ENCODE results near the gene CNTNAP5. TPM values are rescaled to one million over a fixed set of nuclear protein-coding genes. Genes with fewer than 3 reads are reported as not detected.

CNTNAP5 gene
- total RNA-seq, 1 experiment from 2014 or later: not detected

GRCh38 chr2:124035001-124035400 is 9.9 kb downstream of the CNTNAP5 start:
- intact Hi-C loops (cut with micrococcal nuclease): no loop called here
- no peak overlapping the region for H3K27ac Mint-ChIP-seq (ENCODE audit: low read depth, unreplicated experiment)
- no peak overlapping the region for H3K4me3 Mint-ChIP-seq (ENCODE audit: unreplicated experiment)
- peak; percentile 20 for DNase-seq (ENCODE audit: unreplicated experiment)
- ChIA-PET POLR2A (no interaction called here), CTCF (no interaction called here)
- H3K27me3 Mint-ChIP-seq (ENCODE audit: insufficient read depth, unreplicated experiment): no peaks in the 10 kb centered on the region
- H3K9me3 Mint-ChIP-seq (ENCODE audit: unreplicated experiment): no peaks in the 10 kb centered on the region
- no peaks in the 10 kb centered on the region for H3K36me3 Mint-ChIP-seq (ENCODE audit: insufficient read depth, unreplicated experiment)
- H3K4me1 Mint-ChIP-seq (ENCODE audit: insufficient read depth, unreplicated experiment): peaks cover 11% of the 10 kb centered on the region
- TF ChIP-seq, protein P1, sequence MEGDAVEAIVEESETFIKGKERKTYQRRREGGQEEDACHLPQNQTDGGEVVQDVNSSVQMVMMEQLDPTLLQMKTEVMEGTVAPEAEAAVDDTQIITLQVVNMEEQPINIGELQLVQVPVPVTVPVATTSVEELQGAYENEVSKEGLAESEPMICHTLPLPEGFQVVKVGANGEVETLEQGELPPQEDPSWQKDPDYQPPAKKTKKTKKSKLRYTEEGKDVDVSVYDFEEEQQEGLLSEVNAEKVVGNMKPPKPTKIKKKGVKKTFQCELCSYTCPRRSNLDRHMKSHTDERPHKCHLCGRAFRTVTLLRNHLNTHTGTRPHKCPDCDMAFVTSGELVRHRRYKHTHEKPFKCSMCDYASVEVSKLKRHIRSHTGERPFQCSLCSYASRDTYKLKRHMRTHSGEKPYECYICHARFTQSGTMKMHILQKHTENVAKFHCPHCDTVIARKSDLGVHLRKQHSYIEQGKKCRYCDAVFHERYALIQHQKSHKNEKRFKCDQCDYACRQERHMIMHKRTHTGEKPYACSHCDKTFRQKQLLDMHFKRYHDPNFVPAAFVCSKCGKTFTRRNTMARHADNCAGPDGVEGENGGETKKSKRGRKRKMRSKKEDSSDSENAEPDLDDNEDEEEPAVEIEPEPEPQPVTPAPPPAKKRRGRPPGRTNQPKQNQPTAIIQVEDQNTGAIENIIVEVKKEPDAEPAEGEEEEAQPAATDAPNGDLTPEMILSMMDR (IDR thresholded peaks at IDR 0.05; ENCODE audit: unreplicated experiment): no peak
- no TSS peak for BruUV-seq (replicated peaks)

DNA sequence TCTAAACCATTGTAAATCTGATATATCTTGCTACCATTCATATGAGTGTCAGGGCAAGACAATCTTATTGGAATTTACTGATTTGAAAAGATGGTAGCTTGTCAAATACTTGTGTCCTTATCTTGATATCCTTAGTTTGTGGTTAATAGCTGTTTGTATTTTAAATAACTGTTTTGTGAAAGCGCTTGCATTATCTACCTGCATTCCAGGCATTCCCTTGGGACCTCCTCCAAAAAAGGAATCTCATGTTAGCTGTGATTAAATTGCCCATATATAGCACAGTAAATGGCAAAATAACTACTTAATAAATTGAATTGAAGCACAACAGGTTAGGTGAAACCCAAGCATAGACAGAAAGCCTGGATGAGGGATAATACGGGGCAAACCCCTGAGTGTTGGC is 13.9 kb downstream of the CNTNAP5 start:
- Mint-ChIP-seq H3K4me1 (ENCODE audit: insufficient read depth, unreplicated experiment) (peaks cover 6% of the 10 kb centered on the region), H3K27ac (ENCODE audit: low read depth, unreplicated experiment) (no peak overlapping the region), H3K9me3 (ENCODE audit: unreplicated experiment) (no peaks in the 10 kb centered on the region), H3K27me3 (ENCODE audit: insufficient read depth, unreplicated experiment) (no peaks in the 10 kb centered on the region), H3K4me3 (ENCODE audit: unreplicated experiment) (no peak overlapping the region), H3K36me3 (ENCODE audit: insufficient read depth, unreplicated experiment) (no peaks in the 10 kb centered on the region)
- CTCF ChIA-PET: interaction anchor here (0.6 to 0.9 kb wide), 2 partner anchors 9 to 1985 kb away, joined by 3 read pairs; no protein-coding TSS in a partner anchor
- BruUV-seq (replicated peaks): no TSS peak
- intact Hi-C loops (cut with micrococcal nuclease): no loop called here
- POLR2A ChIA-PET: no interaction called here
- DNase-seq (ENCODE audit: unreplicated experiment): no peak
- TF ChIP-seq, protein P1 (IDR thresholded peaks at IDR 0.05; ENCODE audit: unreplicated experiment): no peak

DNA sequence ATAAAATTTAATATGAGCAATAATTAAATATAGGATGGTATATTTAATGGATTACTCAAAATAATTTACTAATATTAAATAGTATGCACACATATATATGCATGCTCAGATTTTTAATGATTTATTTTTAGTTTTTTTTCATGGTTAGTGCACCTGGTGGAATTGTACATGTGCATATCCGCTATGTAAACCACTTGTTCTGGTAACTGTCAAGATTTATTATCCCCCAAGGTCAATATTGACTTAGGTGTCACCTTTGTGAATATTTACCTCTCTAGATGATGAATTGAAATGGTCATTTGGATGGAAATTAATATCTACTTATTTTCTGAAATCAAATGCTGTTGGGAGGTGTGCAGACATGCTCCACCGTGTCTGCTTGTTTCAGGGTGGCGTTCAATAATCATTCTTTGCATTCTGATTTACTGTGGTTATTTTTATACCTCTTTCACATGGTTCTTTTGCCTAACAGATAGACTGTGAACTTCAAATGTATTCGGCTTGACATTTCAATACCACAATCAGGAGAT is 14.7 kb downstream of the CNTNAP5 start:
- H3K27ac Mint-ChIP-seq (ENCODE audit: low read depth, unreplicated experiment): no peak overlapping the region
- no peaks in the 10 kb centered on the region for H3K27me3 Mint-ChIP-seq (ENCODE audit: insufficient read depth, unreplicated experiment)
- ChIA-PET POLR2A (interaction anchor here (0.6 kb wide), 1 partner anchor 560 kb away, joined by 3 read pairs; no protein-coding TSS in a partner anchor), CTCF (no interaction called here)
- DNase-seq (ENCODE audit: unreplicated experiment): no peak
- TF ChIP-seq, protein P1 (IDR thresholded peaks at IDR 0.05; ENCODE audit: unreplicated experiment): no peak
- H3K4me3 Mint-ChIP-seq (ENCODE audit: unreplicated experiment): no peak overlapping the region
- intact Hi-C loops (cut with micrococcal nuclease): no loop called here
- BruUV-seq (replicated peaks): no TSS peak
- no peaks in the 10 kb centered on the region for H3K9me3 Mint-ChIP-seq (ENCODE audit: unreplicated experiment)
- no peaks in the 10 kb centered on the region for H3K36me3 Mint-ChIP-seq (ENCODE audit: insufficient read depth, unreplicated experiment)
- H3K4me1 Mint-ChIP-seq (ENCODE audit: insufficient read depth, unreplicated experiment): peaks cover 6% of the 10 kb centered on the region

GRCh38 chr2:124045894-124046293 is 20.8 kb downstream of the CNTNAP5 start:
- no peak overlapping the region for H3K27ac Mint-ChIP-seq (ENCODE audit: low read depth, unreplicated experiment)
- TF ChIP-seq, protein P1 (IDR thresholded peaks at IDR 0.05; ENCODE audit: unreplicated experiment): no peak
- no peaks in the 10 kb centered on the region for H3K9me3 Mint-ChIP-seq (ENCODE audit: unreplicated experiment)
- ChIA-PET POLR2A (no interaction called here), CTCF (no interaction called here)
- no peak overlapping the region for H3K4me3 Mint-ChIP-seq (ENCODE audit: unreplicated experiment)
- H3K27me3 Mint-ChIP-seq (ENCODE audit: insufficient read depth, unreplicated experiment): no peaks in the 10 kb centered on the region
- no peaks in the 10 kb centered on the region for H3K36me3 Mint-ChIP-seq (ENCODE audit: insufficient read depth, unreplicated experiment)
- no peak for DNase-seq (ENCODE audit: unreplicated experiment)
- BruUV-seq (replicated peaks): no TSS peak
- intact Hi-C loops (cut with micrococcal nuclease): no loop called here
- H3K4me1 Mint-ChIP-seq (ENCODE audit: insufficient read depth, unreplicated experiment): peaks cover 13% of the 10 kb centered on the region
